ENCODE results near the gene MAGI3. TPM values are rescaled to one million over a fixed set of nuclear protein-coding genes. Genes with fewer than 3 reads are reported as not detected.
"Not testable (repeated sequence)": the region's sequence is repeated elsewhere in the genome, so short reads cannot be mapped to it uniquely, and the experiment has no call there.

The MAGI3 gene
- polyA plus RNA-seq, 2 donors, result 7.8 to 11.7 TPM

DNA sequence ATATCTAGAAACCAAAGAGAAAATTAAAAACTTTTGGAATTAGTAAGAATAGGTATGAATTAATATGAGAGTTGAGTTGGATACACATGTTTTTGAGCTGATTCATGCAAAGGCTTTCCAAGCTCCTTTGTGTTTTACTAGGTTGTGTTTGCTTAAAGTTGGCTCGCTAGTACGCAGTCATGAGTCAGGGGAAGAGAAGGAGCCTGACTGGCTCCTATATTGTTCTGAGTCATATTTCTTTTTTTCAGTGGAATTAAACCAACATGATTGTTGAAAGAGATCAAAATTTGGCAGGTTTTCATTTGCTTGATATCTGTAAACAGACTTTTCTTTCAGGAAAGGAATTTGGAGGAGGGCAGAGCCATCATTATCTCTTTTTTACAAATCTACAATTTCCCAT is 66.7 kb downstream of the MAGI3 start:
- Histone ChIP-seq H3K27me3 (ENCODE audit: control insufficient read depth in 1 of 2, insufficient read depth in 2 of 2, low read length in 2 of 2) (no peaks in the 10 kb centered on the region), H3K4me3 (ENCODE audit: low read depth in 1 of 2, low read length in 2 of 2) (no peak overlapping the region), H3K36me3 (ENCODE audit: control insufficient read depth in 2 of 2, insufficient read depth in 2 of 2, low read length in 1 of 2) (no peaks in the 10 kb centered on the region), H3K9me3 (ENCODE audit: control insufficient read depth in 2 of 2, insufficient read depth in 1 of 2, low read depth in 1 of 2, low read length in 1 of 2) (no peaks in the 10 kb centered on the region), H3K4me1 (ENCODE audit: control insufficient read depth in 2 of 2, insufficient read depth in 2 of 2, low read length in 1 of 2) (no peaks in the 10 kb centered on the region), H3K27ac (ENCODE audit: low read depth in 2 of 2, low read length in 1 of 2) (no peak overlapping the region)
- WGBS, 2 donors, result 24% methylated on average over 2 of the region's 2 CpGs

DNA sequence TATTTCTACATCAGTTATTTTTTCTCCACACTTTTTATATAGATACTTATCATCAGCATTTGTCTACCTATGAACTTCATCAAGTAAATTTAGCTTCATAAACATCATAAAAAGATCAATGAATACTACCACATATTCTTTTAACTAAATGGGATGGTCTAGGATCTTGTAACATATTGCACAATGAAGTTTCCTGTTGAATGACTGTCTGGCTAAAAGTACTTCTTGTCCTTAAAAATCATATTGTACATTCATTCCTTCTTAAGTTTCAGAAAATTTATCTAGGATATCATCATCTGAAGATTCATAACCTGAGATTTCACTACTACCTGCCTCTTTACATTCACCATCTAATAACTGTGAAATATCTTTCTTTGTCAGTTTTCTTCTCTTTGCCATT is 69.0 kb downstream of the MAGI3 start:
- H3K4me3 ChIP-seq (ENCODE audit: low read depth in 1 of 2, low read length in 2 of 2), result no peak overlapping the region
- H3K36me3 ChIP-seq (ENCODE audit: control insufficient read depth in 2 of 2, insufficient read depth in 2 of 2, low read length in 1 of 2), result no peaks in the 10 kb centered on the region
- H3K4me1 ChIP-seq (ENCODE audit: control insufficient read depth in 2 of 2, insufficient read depth in 2 of 2, low read length in 1 of 2), result no peaks in the 10 kb centered on the region
- no peak overlapping the region for H3K27ac ChIP-seq (ENCODE audit: low read depth in 2 of 2, low read length in 1 of 2)
- no peaks in the 10 kb centered on the region for H3K9me3 ChIP-seq (ENCODE audit: control insufficient read depth in 2 of 2, insufficient read depth in 1 of 2, low read depth in 1 of 2, low read length in 1 of 2)
- H3K27me3 ChIP-seq (ENCODE audit: control insufficient read depth in 1 of 2, insufficient read depth in 2 of 2, low read length in 2 of 2), result no peaks in the 10 kb centered on the region

- H3K27me3 ChIP-seq (ENCODE audit: control insufficient read depth in 1 of 2, insufficient read depth in 2 of 2, low read length in 2 of 2), result no peaks in the 10 kb centered on the region
- no peaks in the 10 kb centered on the region for H3K36me3 ChIP-seq (ENCODE audit: control insufficient read depth in 2 of 2, insufficient read depth in 2 of 2, low read length in 1 of 2)
- no peak overlapping the region for H3K4me3 ChIP-seq (ENCODE audit: low read depth in 1 of 2, low read length in 2 of 2)
- H3K4me1 ChIP-seq (ENCODE audit: control insufficient read depth in 2 of 2, insufficient read depth in 2 of 2, low read length in 1 of 2), result no peaks in the 10 kb centered on the region
- no peak overlapping the region for H3K27ac ChIP-seq (ENCODE audit: low read depth in 2 of 2, low read length in 1 of 2)
- H3K9me3 ChIP-seq (ENCODE audit: control insufficient read depth in 2 of 2, insufficient read depth in 1 of 2, low read depth in 1 of 2, low read length in 1 of 2), result no peaks in the 10 kb centered on the region
Observed at GRCh38 chr1:113467991-113468390, 77.7 kb downstream of the MAGI3 start.

DNA sequence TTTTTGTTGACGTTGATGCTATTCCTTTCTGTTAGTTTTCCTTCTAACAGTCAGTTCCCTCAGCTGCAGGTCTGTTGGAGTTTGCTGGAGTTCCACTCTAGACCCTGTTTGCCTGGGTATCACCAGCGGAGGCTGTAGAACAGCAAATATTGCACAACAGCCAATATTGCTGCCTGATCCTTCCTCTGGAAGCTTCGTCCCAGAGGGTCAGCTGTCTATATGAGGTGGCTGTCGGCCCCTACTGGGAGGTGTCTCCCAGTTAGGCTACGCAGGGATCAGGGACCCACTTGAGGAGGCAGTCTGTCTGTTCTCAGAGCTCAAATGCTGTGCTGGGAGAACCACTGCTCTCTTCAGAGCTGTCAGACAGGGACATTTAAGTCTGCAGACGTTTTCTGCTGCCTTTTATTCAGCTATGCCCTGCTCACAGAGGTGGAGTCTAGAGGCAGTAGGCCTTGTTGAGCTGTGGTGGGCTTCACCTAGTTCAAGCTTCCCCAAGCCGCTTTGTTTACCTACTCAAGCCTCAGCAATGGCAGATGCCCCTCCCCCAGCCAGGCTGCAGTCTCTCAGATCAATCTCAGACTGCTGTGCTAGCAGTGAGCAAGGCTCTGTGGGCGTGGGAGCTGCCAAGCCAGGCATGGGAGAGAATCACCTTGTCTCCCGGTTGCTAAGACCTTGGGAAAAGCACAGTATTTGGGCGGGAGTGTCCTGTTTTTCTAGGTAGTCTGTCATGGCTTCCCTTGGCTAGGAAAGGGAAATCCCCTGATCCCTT is 88.3 kb downstream of the MAGI3 start:
- not testable (repeated sequence) for H3K4me1 ChIP-seq (ENCODE audit: control insufficient read depth in 2 of 2, insufficient read depth in 2 of 2, low read length in 1 of 2); H3K27ac ChIP-seq (ENCODE audit: low read depth in 2 of 2, low read length in 1 of 2); H3K36me3 ChIP-seq (ENCODE audit: control insufficient read depth in 2 of 2, insufficient read depth in 2 of 2, low read length in 1 of 2); H3K4me3 ChIP-seq (ENCODE audit: low read depth in 1 of 2, low read length in 2 of 2); H3K27me3 ChIP-seq (ENCODE audit: control insufficient read depth in 1 of 2, insufficient read depth in 2 of 2, low read length in 2 of 2)
- H3K9me3 ChIP-seq (ENCODE audit: control insufficient read depth in 2 of 2, insufficient read depth in 1 of 2, low read depth in 1 of 2, low read length in 1 of 2), result peaks cover 2 to 13% of the 10 kb centered on the region in 2 donors
- 93% methylated on average over 10 of the region's 10 CpGs for WGBS, 2 donors

GRCh38 chr1:113479713-113480676 is 89.7 kb downstream of the MAGI3 start:
- no peak overlapping the region for H3K4me3 ChIP-seq (ENCODE audit: low read depth in 1 of 2, low read length in 2 of 2)
- H3K9me3 ChIP-seq (ENCODE audit: control insufficient read depth in 2 of 2, insufficient read depth in 1 of 2, low read depth in 1 of 2, low read length in 1 of 2), result peaks cover 2 to 13% of the 10 kb centered on the region in 2 donors
- H3K27ac ChIP-seq (ENCODE audit: low read depth in 2 of 2, low read length in 1 of 2), result no peak overlapping the region
- H3K27me3 ChIP-seq (ENCODE audit: control insufficient read depth in 1 of 2, insufficient read depth in 2 of 2, low read length in 2 of 2), result no peaks in the 10 kb centered on the region
- H3K4me1 ChIP-seq (ENCODE audit: control insufficient read depth in 2 of 2, insufficient read depth in 2 of 2, low read length in 1 of 2), result no peaks in the 10 kb centered on the region
- 93% methylated on average over 5 of the region's 5 CpGs for WGBS, 2 donors
- H3K36me3 ChIP-seq (ENCODE audit: control insufficient read depth in 2 of 2, insufficient read depth in 2 of 2, low read length in 1 of 2), result no peaks in the 10 kb centered on the region

- not testable (repeated sequence) for H3K36me3 ChIP-seq (ENCODE audit: control insufficient read depth in 2 of 2, insufficient read depth in 2 of 2, low read length in 1 of 2); H3K4me1 ChIP-seq (ENCODE audit: control insufficient read depth in 2 of 2, insufficient read depth in 2 of 2, low read length in 1 of 2); H3K4me3 ChIP-seq (ENCODE audit: low read depth in 1 of 2, low read length in 2 of 2); H3K9me3 ChIP-seq (ENCODE audit: control insufficient read depth in 2 of 2, insufficient read depth in 1 of 2, low read depth in 1 of 2, low read length in 1 of 2); H3K27ac ChIP-seq (ENCODE audit: low read depth in 2 of 2, low read length in 1 of 2); H3K27me3 ChIP-seq (ENCODE audit: control insufficient read depth in 1 of 2, insufficient read depth in 2 of 2, low read length in 2 of 2)
- WGBS, 2 donors, result 87 to 92% methylated on average over 3 of the region's 3 CpGs
Observed at GRCh38 chr1:113485131-113485530, 94.8 kb downstream of the MAGI3 start.

DNA sequence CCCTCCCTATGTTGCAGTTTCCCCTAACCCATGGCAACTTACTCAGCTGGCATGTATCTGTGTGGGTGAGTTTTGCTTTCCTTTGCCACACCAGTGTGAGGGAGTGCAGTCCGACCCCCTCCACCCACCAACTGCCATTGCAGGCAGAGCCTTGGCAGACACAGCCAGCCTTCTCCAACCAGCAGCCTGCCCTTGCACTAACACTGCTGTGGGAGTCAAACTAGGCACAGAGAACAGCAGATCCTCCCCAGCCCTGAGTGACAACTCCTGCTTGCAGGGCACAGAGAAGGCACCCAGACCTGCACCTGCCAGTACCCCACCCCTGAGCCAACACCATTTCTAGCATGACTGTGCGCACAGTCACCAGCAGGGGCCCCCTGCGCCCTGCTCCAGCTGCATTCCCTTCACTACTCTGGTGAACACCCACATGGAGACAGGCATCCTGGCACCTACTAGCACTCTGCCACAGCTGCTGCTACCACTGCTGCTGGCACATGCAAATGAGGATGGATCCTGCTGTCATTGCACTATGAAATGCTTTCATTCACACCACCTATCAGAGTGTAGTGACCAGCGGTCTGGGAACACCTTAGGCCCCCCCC is 98.4 kb downstream of the MAGI3 start:
- H3K36me3 ChIP-seq (ENCODE audit: control insufficient read depth in 2 of 2, insufficient read depth in 2 of 2, low read length in 1 of 2), result no peaks in the 10 kb centered on the region
- no peaks in the 10 kb centered on the region for H3K27me3 ChIP-seq (ENCODE audit: control insufficient read depth in 1 of 2, insufficient read depth in 2 of 2, low read length in 2 of 2)
- H3K27ac ChIP-seq (ENCODE audit: low read depth in 2 of 2, low read length in 1 of 2), result no peak overlapping the region
- peaks cover 0 to 2% of the 10 kb centered on the region in 2 donors for H3K9me3 ChIP-seq (ENCODE audit: control insufficient read depth in 2 of 2, insufficient read depth in 1 of 2, low read depth in 1 of 2, low read length in 1 of 2)
- WGBS, 2 donors, result 87 to 89% methylated on average over 4 of the region's 4 CpGs
- no peaks in the 10 kb centered on the region for H3K4me1 ChIP-seq (ENCODE audit: control insufficient read depth in 2 of 2, insufficient read depth in 2 of 2, low read length in 1 of 2)
- no peak overlapping the region for H3K4me3 ChIP-seq (ENCODE audit: low read depth in 1 of 2, low read length in 2 of 2)

- 93 to 100% methylated on average over 1 of the region's 1 CpG for WGBS, 2 donors
- Histone ChIP-seq H3K27ac (ENCODE audit: low read depth in 2 of 2, low read length in 1 of 2) (no peak overlapping the region), H3K36me3 (ENCODE audit: control insufficient read depth in 2 of 2, insufficient read depth in 2 of 2, low read length in 1 of 2) (no peaks in the 10 kb centered on the region), H3K9me3 (ENCODE audit: control insufficient read depth in 2 of 2, insufficient read depth in 1 of 2, low read depth in 1 of 2, low read length in 1 of 2) (peaks cover 0 to 2% of the 10 kb centered on the region in 2 donors), H3K27me3 (ENCODE audit: control insufficient read depth in 1 of 2, insufficient read depth in 2 of 2, low read length in 2 of 2) (no peaks in the 10 kb centered on the region), H3K4me1 (ENCODE audit: control insufficient read depth in 2 of 2, insufficient read depth in 2 of 2, low read length in 1 of 2) (no peaks in the 10 kb centered on the region), H3K4me3 (ENCODE audit: low read depth in 1 of 2, low read length in 2 of 2) (no peak overlapping the region)
Observed at GRCh38 chr1:113490384-113490783, 100.1 kb downstream of the MAGI3 start.

DNA sequence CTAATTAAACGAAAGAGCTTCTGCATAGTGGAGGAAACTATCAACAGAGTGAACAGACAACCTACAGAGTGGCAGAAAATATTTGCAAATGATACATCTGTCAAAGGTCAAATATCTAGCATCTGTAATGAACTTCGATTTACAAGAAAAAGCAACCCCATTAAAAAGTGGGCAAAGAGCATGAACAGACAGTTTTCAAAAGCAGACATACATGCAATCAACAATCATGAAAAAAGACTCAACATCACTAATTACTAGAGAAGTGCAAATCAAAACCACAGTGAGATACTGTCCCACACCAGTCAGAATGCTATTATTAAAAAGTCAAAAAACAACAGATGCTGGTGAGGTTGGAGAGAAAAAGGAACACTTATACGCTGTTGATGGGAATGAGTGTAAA is 103.2 kb downstream of the MAGI3 start:
- Histone ChIP-seq H3K27ac (ENCODE audit: low read depth in 2 of 2, low read length in 1 of 2) (no peak overlapping the region), H3K9me3 (ENCODE audit: control insufficient read depth in 2 of 2, insufficient read depth in 1 of 2, low read depth in 1 of 2, low read length in 1 of 2) (peaks cover 0 to 5% of the 10 kb centered on the region in 2 donors), H3K4me3 (ENCODE audit: low read depth in 1 of 2, low read length in 2 of 2) (no peak overlapping the region), H3K36me3 (ENCODE audit: control insufficient read depth in 2 of 2, insufficient read depth in 2 of 2, low read length in 1 of 2) (no peaks in the 10 kb centered on the region), H3K4me1 (ENCODE audit: control insufficient read depth in 2 of 2, insufficient read depth in 2 of 2, low read length in 1 of 2) (no peaks in the 10 kb centered on the region), H3K27me3 (ENCODE audit: control insufficient read depth in 1 of 2, insufficient read depth in 2 of 2, low read length in 2 of 2) (no peaks in the 10 kb centered on the region)
- 92 to 95% methylated on average over 3 of the region's 3 CpGs for WGBS, 2 donors
